Measurements from ENCODE around the gene ZBTB46. TPM values are rescaled to one million over a fixed set of nuclear protein-coding genes. Genes with fewer than 3 reads are reported as not detected.
A peak's percentile ranks its signal among the peaks of the same experiment; 100 is the strongest.

ZBTB46 gene
- total RNA-seq, 5 donors from 2014 or later (not counting 1 experiment from before 2014, with no cell fraction given), result 0.20 to 0.95 (median 0.30) TPM

GRCh38 chr20:63863798-63864544, 32.9 kb upstream of the ZBTB46 start:
- ATAC-seq (replicated peaks in 1 of 4) (peak; percentile 67 to 76 (median 76)), DNase-seq (peak; percentile 64 to 91 (median 74))
- Histone ChIP-seq H3K4me1 (ENCODE audit: control insufficient read depth in 1 of 2, extremely low read depth in 1 of 2, insufficient read depth in 2 of 2, low read length in 2 of 2) (peaks cover 10 to 42% of the 10 kb centered on the region in 2 experiments), H3K9me3 (no peaks in the 10 kb centered on the region), H3K27ac (ENCODE audit: low read length) (peak overlapping the region; percentile 65), H3K36me3 (ENCODE audit: control insufficient read depth in 2 of 2, extremely low read depth in 1 of 2, insufficient read depth in 1 of 2, low read length in 1 of 2) (peaks cover 7 to 10% of the 10 kb centered on the region in 2 donors), H3K27me3 (replicated peaks in 1 of 2; ENCODE audit: control insufficient read depth in 2 of 2, extremely low read depth in 1 of 2, insufficient read depth in 2 of 2, low read length in 1 of 2) (no peaks in the 10 kb centered on the region), H3K4me3 (ENCODE audit: control insufficient read depth in 1 of 2, extremely low read depth in 1 of 2, low read length in 1 of 2) (peak overlapping the region; percentile 75 to 95)
- POLR2A ChIA-PET, result interaction anchor here in 1 of 2 donors (1.2 kb wide), 1 partner anchor 92 kb away, joined by 4 read pairs; the partner anchor contains the start of gene UCKL1
- no peaks in the 10 kb centered on the region for H3K9me3 Mint-ChIP-seq
- peak overlapping the region; percentile 97 for H3K27ac Mint-ChIP-seq
- 2% methylated on average over 36 of the region's 38 CpGs for WGBS (ENCODE audit: insufficient coverage)
- peaks cover 16% of the 10 kb centered on the region for H3K36me3 Mint-ChIP-seq
- H3K4me1 Mint-ChIP-seq, result peaks cover 26 to 36% (median 29%) of the 10 kb centered on the region in 3 donors
- CTCF ChIA-PET, result interaction anchor here in 1 of 2 donors (0.6 to 0.7 kb wide), 2 partner anchors 222 to 326 kb away, joined by 3 read pairs; partner anchors contain the start of gene PTK6
- H3K4me3 Mint-ChIP-seq, result peak overlapping the region; percentile 86 to 99 (median 90)
- H3K27me3 Mint-ChIP-seq, result no peaks in the 10 kb centered on the region

GRCh38 chr20:63863021-63863797, 32.1 kb upstream of the ZBTB46 start:
- H3K4me1 Mint-ChIP-seq, result peaks cover 33 to 42% (median 35%) of the 10 kb centered on the region in 3 donors
- Histone ChIP-seq H3K27me3 (replicated peaks in 1 of 2; ENCODE audit: control insufficient read depth in 2 of 2, extremely low read depth in 1 of 2, insufficient read depth in 2 of 2, low read length in 1 of 2) (no peaks in the 10 kb centered on the region), H3K4me3 (ENCODE audit: control insufficient read depth in 1 of 2, extremely low read depth in 1 of 2, low read length in 1 of 2) (peak overlapping the region in 1 of 2 donors; percentile 75), H3K9me3 (no peaks in the 10 kb centered on the region), H3K27ac (ENCODE audit: low read length) (peak overlapping the region; percentile 65), H3K36me3 (ENCODE audit: control insufficient read depth in 2 of 2, extremely low read depth in 1 of 2, insufficient read depth in 1 of 2, low read length in 1 of 2) (peaks cover 7 to 8% of the 10 kb centered on the region in 2 donors), H3K4me1 (ENCODE audit: control insufficient read depth in 1 of 2, extremely low read depth in 1 of 2, insufficient read depth in 2 of 2, low read length in 2 of 2) (peaks cover 10 to 49% of the 10 kb centered on the region in 2 experiments)
- peaks cover 12% of the 10 kb centered on the region for H3K36me3 Mint-ChIP-seq
- peak in 1 of 35 experiments; percentile 15 for DNase-seq
- H3K27ac Mint-ChIP-seq, result peak overlapping the region; percentile 97
- H3K27me3 Mint-ChIP-seq, result no peaks in the 10 kb centered on the region
- H3K4me3 Mint-ChIP-seq, result peak overlapping the region; percentile 86 to 99 (median 90)
- H3K9me3 Mint-ChIP-seq, result no peaks in the 10 kb centered on the region
- CTCF ChIA-PET, result interaction anchor here in 1 of 2 donors (0.6 to 0.7 kb wide), 2 partner anchors 221 to 326 kb away, joined by 3 read pairs; partner anchors contain the start of gene PTK6
- no peak for ATAC-seq (replicated peaks in 1 of 4)
- 87% methylated on average over 4 of the region's 18 CpGs for WGBS (ENCODE audit: insufficient coverage)
- POLR2A ChIA-PET, result no interaction called here

DNA sequence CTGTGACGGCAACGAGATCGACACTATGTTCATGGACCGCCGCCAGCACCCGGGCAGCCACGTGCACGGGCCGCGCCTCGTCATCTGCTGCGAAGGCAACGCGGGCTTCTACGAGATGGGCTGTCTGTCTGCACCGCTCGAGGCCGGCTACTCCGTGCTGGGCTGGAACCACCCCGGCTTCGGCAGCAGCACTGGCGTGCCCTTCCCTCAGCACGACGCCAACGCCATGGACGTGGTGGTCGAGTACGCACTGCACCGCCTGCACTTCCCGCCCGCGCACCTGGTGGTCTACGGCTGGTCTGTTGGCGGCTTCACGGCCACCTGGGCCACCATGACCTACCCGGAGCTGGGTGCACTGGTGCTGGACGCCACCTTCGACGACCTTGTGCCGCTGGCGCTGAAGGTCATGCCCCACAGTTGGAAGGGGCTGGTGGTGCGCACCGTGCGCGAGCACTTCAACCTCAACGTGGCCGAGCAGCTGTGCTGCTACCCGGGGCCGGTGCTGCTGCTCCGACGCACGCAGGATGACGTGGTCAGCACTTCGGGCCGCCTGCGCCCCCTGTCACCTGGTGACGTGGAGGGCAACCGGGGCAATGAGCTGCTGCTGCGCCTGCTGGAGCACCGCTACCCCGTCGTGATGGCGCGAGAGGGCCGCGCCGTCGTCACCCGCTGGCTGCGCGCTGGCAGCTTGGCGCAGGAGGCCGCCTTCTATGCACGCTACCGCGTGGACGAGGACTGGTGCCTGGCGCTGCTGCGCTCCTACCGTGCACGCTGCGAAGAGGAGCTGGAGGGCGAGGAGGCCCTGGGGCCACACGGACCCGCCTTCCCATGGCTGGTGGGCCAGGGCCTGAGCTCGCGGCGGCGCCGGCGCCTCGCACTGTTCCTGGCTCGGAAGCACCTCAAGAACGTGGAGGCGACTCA, 31.2 kb upstream of the ZBTB46 start:
- ChIA-PET CTCF (no interaction called here), POLR2A (no interaction called here)
- H3K9me3 Mint-ChIP-seq, result no peaks in the 10 kb centered on the region
- peaks cover 39 to 48% (median 43%) of the 10 kb centered on the region in 3 donors for H3K4me1 Mint-ChIP-seq
- no peak overlapping the region for H3K4me3 Mint-ChIP-seq
- H3K9me3 ChIP-seq, result no peaks in the 10 kb centered on the region
- peaks cover 9% of the 10 kb centered on the region for H3K36me3 Mint-ChIP-seq
- ATAC-seq (replicated peaks in 1 of 4) (no peak), DNase-seq (no peak)
- H3K4me1 ChIP-seq (ENCODE audit: control insufficient read depth in 1 of 2, extremely low read depth in 1 of 2, insufficient read depth in 2 of 2, low read length in 2 of 2), result peaks cover 10 to 59% of the 10 kb centered on the region in 2 experiments
- H3K27me3 Mint-ChIP-seq, result no peaks in the 10 kb centered on the region
- H3K27ac Mint-ChIP-seq, result no peak overlapping the region
- no peak overlapping the region for H3K27ac ChIP-seq (ENCODE audit: low read length)
- no peak overlapping the region for H3K4me3 ChIP-seq (ENCODE audit: control insufficient read depth in 1 of 2, extremely low read depth in 1 of 2, low read length in 1 of 2)
- H3K27me3 ChIP-seq (replicated peaks in 1 of 2; ENCODE audit: control insufficient read depth in 2 of 2, extremely low read depth in 1 of 2, insufficient read depth in 2 of 2, low read length in 1 of 2), result no peaks in the 10 kb centered on the region
- H3K36me3 ChIP-seq (ENCODE audit: control insufficient read depth in 2 of 2, extremely low read depth in 1 of 2, insufficient read depth in 1 of 2, low read length in 1 of 2), result peaks cover 7 to 8% of the 10 kb centered on the region in 2 donors
- WGBS (ENCODE audit: insufficient coverage), result 97% methylated on average over 94 of the region's 95 CpGs

DNA sequence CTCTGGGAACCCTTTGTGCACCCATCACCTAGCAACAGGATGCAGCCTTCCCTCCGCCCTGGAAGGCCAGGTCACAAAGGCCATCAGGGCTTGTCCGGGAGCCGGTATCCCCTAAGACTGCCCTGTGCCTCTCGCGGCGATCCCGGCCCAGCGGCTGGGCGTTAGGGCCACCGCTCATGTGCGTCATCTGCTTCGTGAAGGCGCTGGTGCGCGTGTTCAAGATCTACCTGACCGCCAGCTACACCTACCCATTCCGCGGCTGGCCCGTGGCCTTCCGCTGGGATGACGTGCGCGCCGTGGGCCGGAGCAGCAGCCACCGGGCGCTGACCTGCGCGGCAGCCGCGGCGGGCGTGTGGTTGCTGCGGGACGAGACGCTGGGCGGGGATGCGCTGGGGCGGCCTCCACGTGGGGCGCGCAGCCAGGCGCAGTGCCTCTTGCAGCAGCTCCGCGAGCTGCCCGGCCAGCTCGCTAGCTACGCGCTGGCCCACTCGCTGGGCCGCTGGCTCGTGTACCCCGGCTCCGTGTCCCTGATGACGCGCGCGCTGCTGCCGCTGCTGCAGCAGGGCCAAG, 30.4 kb upstream of the ZBTB46 start, which contains the start of gene ABHD16B:
Gene ABHD16B (plus strand): TSS at position 134 of the 570 bp plus-strand sequence. CDS start 43 bp downstream, at position 177.
- Histone ChIP-seq H3K36me3 (ENCODE audit: control insufficient read depth in 2 of 2, extremely low read depth in 1 of 2, insufficient read depth in 1 of 2, low read length in 1 of 2) (peaks cover 7 to 8% of the 10 kb centered on the region in 2 donors), H3K4me1 (ENCODE audit: control insufficient read depth in 1 of 2, extremely low read depth in 1 of 2, insufficient read depth in 2 of 2, low read length in 2 of 2) (peaks cover 10 to 55% of the 10 kb centered on the region in 2 experiments), H3K27ac (ENCODE audit: low read length) (no peak within 1 kb of the TSS), H3K9me3 (no peaks in the 10 kb centered on the region), H3K4me3 (ENCODE audit: control insufficient read depth in 1 of 2, extremely low read depth in 1 of 2, low read length in 1 of 2) (no peak within 1 kb of the TSS), H3K27me3 (replicated peaks in 1 of 2; ENCODE audit: control insufficient read depth in 2 of 2, extremely low read depth in 1 of 2, insufficient read depth in 2 of 2, low read length in 1 of 2) (no peaks in the 10 kb centered on the region)
- ATAC-seq (replicated peaks in 1 of 4) (no peak), DNase-seq (no peak)
- no peaks in the 10 kb centered on the region for H3K27me3 Mint-ChIP-seq
- ChIA-PET CTCF (no interaction called here), POLR2A (no interaction called here)
- peaks cover 44 to 50% (median 49%) of the 10 kb centered on the region in 3 donors for H3K4me1 Mint-ChIP-seq
- no peak within 1 kb of the TSS for H3K27ac Mint-ChIP-seq
- peaks cover 9% of the 10 kb centered on the region for H3K36me3 Mint-ChIP-seq
- 96% methylated on average over 59 of the region's 59 CpGs for WGBS (ENCODE audit: insufficient coverage)
- no peaks in the 10 kb centered on the region for H3K9me3 Mint-ChIP-seq
- H3K4me3 Mint-ChIP-seq, result peak within 1 kb of the TSS in 1 of 3 donors; percentile 24

GRCh38 chr20:63860325-63861051, 29.4 kb upstream of the ZBTB46 start:
- Histone ChIP-seq H3K4me3 (ENCODE audit: control insufficient read depth in 1 of 2, extremely low read depth in 1 of 2, low read length in 1 of 2) (no peak overlapping the region), H3K4me1 (ENCODE audit: control insufficient read depth in 1 of 2, extremely low read depth in 1 of 2, insufficient read depth in 2 of 2, low read length in 2 of 2) (peaks cover 7 to 46% of the 10 kb centered on the region in 2 experiments), H3K9me3 (no peaks in the 10 kb centered on the region), H3K27ac (ENCODE audit: low read length) (no peak overlapping the region), H3K36me3 (ENCODE audit: control insufficient read depth in 2 of 2, extremely low read depth in 1 of 2, insufficient read depth in 1 of 2, low read length in 1 of 2) (peaks cover 7 to 8% of the 10 kb centered on the region in 2 donors), H3K27me3 (replicated peaks in 1 of 2; ENCODE audit: control insufficient read depth in 2 of 2, extremely low read depth in 1 of 2, insufficient read depth in 2 of 2, low read length in 1 of 2) (peaks cover 0 to 8% of the 10 kb centered on the region in 2 experiments)
- Mint-ChIP-seq H3K36me3 (peaks cover 9% of the 10 kb centered on the region), H3K27ac (no peak overlapping the region), H3K4me1 (peaks cover 35 to 42% (median 41%) of the 10 kb centered on the region in 3 donors), H3K27me3 (no peaks in the 10 kb centered on the region), H3K4me3 (peak overlapping the region in 1 of 3 donors; percentile 24), H3K9me3 (no peaks in the 10 kb centered on the region)
- POLR2A ChIA-PET, result no interaction called here
- CTCF ChIA-PET, result no interaction called here
- ATAC-seq (replicated peaks in 1 of 4), result no peak
- 86% methylated on average over 12 of the region's 17 CpGs for WGBS (ENCODE audit: insufficient coverage)
- DNase-seq, result peak in 1 of 35 experiments; percentile 33
